Upper lobe of left lung (tissue), 4 donors: ENCODE data around the gene MRGPRG.

Experiments used
- EP300 ChIP-seq, 4 donors: sonication (generic); formaldehyde crosslinking; IDR thresholded peaks; one replicate each; pipeline ENCODE4 v1.5.1; 2017; ENCODE audit warnings: antibody characterized with exemption in 4 of 4, control low read depth in 2 of 4
- POLR2A ChIP-seq, 4 donors: fragments of 450-650 bp; IDR thresholded peaks; one replicate each; pipeline ENCODE4 v1.5.1; 2016 to 2017; ENCODE audit warnings: antibody characterized with exemption in 4 of 4, mild to moderate bottlenecking in 2 of 4
- POLR2AphosphoS5 ChIP-seq, 2 donors: sonication (generic); formaldehyde crosslinking; IDR thresholded peaks; one replicate each; pipeline ENCODE4 v1.5.1; 2017; ENCODE audit warnings: antibody characterized with exemption in 2 of 2

GRCh38 chr11:3202759-3203158, 15.9 kb downstream of the MRGPRG start:
- no peak for TF ChIP-seq EP300 (IDR thresholded peaks at IDR 0.05)
- TF ChIP-seq POLR2AphosphoS5 (IDR thresholded peaks at IDR 0.05): no peak
- no peak for TF ChIP-seq POLR2A (IDR thresholded peaks at IDR 0.05)
